ENCODE measurements around the gene SPECC1.
"Not testable (repeated sequence)": the region's sequence is repeated elsewhere in the genome, so short reads cannot be mapped to it uniquely, and the experiment has no call there.

The SPECC1 gene

GRCh38 chr17:20208717-20209116 lies 199.6 kb downstream of the SPECC1 start:
- no peak for DNase-seq (ENCODE audit: low read depth in 2 of 2)

GRCh38 chr17:20210180-20210579 lies 201.0 kb downstream of the SPECC1 start:
- no peak for DNase-seq (ENCODE audit: low read depth in 2 of 2)

GRCh38 chr17:20210614-20211013 lies 201.5 kb downstream of the SPECC1 start:
- DNase-seq (ENCODE audit: low read depth in 2 of 2) = no peak

- DNase-seq (ENCODE audit: low read depth in 2 of 2) = no peak
Observed at GRCh38 chr17:20211246-20211645, 202.1 kb downstream of the SPECC1 start.

GRCh38 chr17:20213449-20213848 lies 204.3 kb downstream of the SPECC1 start:
- no peak for DNase-seq (ENCODE audit: low read depth in 2 of 2)

GRCh38 chr17:20214794-20215193 lies 205.6 kb downstream of the SPECC1 start:
- DNase-seq (ENCODE audit: low read depth in 2 of 2) = no peak

- DNase-seq (ENCODE audit: low read depth in 2 of 2) = no peak
Observed at GRCh38 chr17:20216154-20216815, 207.1 kb downstream of the SPECC1 start.

GRCh38 chr17:20216853-20217252 lies 207.7 kb downstream of the SPECC1 start:
- no peak for DNase-seq (ENCODE audit: low read depth in 2 of 2)

- DNase-seq (ENCODE audit: low read depth in 2 of 2) = no peak
Observed at GRCh38 chr17:20217677-20218076, 208.5 kb downstream of the SPECC1 start.

GRCh38 chr17:20218272-20218671 lies 209.1 kb downstream of the SPECC1 start:
- no peak for DNase-seq (ENCODE audit: low read depth in 2 of 2)

- no peak for DNase-seq (ENCODE audit: low read depth in 2 of 2)
Observed at GRCh38 chr17:20223808-20224328, 214.7 kb downstream of the SPECC1 start.

- no peak for DNase-seq (ENCODE audit: low read depth in 2 of 2)
Observed at GRCh38 chr17:20224379-20224778, 215.2 kb downstream of the SPECC1 start.

- no peak for DNase-seq (ENCODE audit: low read depth in 2 of 2)
Observed at GRCh38 chr17:20225162-20226115, 216.3 kb downstream of the SPECC1 start.

- peak; percentile 48 to 68 for DNase-seq (ENCODE audit: low read depth in 2 of 2)
Observed at GRCh38 chr17:20226814-20227482, 217.8 kb downstream of the SPECC1 start.

GRCh38 chr17:20227720-20228370 lies 218.7 kb downstream of the SPECC1 start:
- DNase-seq (ENCODE audit: low read depth in 2 of 2) = not testable (repeated sequence)

GRCh38 chr17:20228410-20228809 lies 219.3 kb downstream of the SPECC1 start:
- no peak for DNase-seq (ENCODE audit: low read depth in 2 of 2)

GRCh38 chr17:20228860-20229259 lies 219.7 kb downstream of the SPECC1 start:
- no peak for DNase-seq (ENCODE audit: low read depth in 2 of 2)

GRCh38 chr17:20230924-20231323 lies 221.8 kb downstream of the SPECC1 start:
- DNase-seq (ENCODE audit: low read depth in 2 of 2) = no peak

GRCh38 chr17:20232611-20233010 lies 223.5 kb downstream of the SPECC1 start:
- no peak for DNase-seq (ENCODE audit: low read depth in 2 of 2)

- DNase-seq (ENCODE audit: low read depth in 2 of 2) = no peak
Observed at GRCh38 chr17:20234276-20234675, 225.1 kb downstream of the SPECC1 start.

GRCh38 chr17:20235747-20236146 lies 226.6 kb downstream of the SPECC1 start:
- DNase-seq (ENCODE audit: low read depth in 2 of 2) = no peak
